Inflammatory macrophage (primary cell): ENCODE data around the gene LGALS7B.
"Not testable (repeated sequence)": the region's sequence is repeated elsewhere in the genome, so short reads cannot be mapped to it uniquely, and the experiment has no call there.

ENCODE experiments used
- DNase-seq, 2 donors: peaks; one replicate each; pipeline ENCODE4 v3.0.0-alpha.2; 2020 to 2022
- total RNA-seq, 18 experiments: gene quantifications; one replicate each; lab custom pipeline; 2026; ENCODE audit warnings: mixed read lengths in 6 of 18, inconsistent platforms in 2 of 18; lab: John Stamatoyannopoulos, UW

LGALS7B gene
- 0 reads per million in 18 experiments for total RNA-seq

- DNase-seq, result no peak
These were observed at the start of gene LGALS7B for GRCh38 chr19:38788478-38789243. LGALS7B (plus strand) TSS chr19:38789200; CDS start chr19:38789227, 27 bp downstream.

DNA sequence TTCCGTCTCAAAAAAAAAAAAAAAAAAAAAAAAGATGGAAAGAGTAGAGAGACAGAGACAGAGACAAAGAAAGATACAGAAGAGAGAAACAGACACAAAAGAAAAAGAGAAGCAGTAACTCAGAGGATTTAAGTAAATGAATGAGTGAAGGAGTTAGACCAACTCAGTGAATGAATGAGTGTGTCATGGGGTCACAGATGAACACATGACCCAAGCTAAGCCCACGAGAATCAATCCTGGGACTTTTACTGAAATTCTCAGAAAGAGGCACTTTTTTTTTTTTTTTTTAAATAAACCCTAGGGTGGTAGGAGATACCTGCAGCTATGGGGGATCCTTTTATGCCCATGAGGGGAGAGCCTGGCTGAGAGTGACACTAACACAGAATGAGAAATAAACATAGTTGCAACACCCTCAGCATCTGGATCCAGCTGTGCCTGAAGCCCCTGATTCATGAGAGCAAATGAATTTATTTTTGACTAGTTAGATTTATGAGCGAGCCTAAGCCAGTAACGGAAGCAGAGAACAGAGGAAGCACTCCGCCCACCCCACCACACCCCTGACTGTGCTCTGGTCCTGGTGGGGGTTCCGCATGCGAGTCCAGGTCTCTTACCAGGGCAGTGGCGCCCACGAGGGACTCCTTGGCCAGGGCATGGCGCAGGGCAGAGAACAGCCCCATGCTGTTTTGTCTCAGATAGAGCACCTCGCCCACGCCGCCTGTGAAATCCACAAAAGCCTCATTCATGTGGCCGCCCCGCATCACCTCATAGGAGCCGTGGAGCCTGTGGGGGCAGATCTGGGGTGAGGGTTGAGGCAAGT, 49.4 kb upstream of the LGALS7B start:
- DNase-seq, result peak in 1 of 2 donors; percentile 2

DNA sequence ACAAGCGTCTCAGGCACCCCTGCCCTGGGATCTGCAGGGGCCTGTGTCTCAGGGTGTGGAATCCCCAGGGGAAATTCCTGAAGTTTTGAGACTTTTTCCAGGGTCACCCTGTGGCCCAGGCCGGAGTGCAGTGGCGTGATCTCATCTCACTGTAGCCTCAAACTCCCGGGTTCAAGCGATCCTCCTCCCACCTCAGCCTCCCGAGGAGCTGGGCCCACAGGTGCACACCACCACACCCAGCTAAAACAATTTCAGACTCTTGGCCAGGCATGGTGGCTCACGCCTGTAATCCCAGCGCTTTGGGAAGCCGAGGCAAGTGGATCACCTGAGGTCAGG, 48.8 kb upstream of the LGALS7B start:
- DNase-seq, result no peak

GRCh38 chr19:38740932-38741331, 48.1 kb upstream of the LGALS7B start:
- no peak for DNase-seq

- DNase-seq, result no peak
These were observed 47.3 kb upstream of the LGALS7B start for GRCh38 chr19:38741670-38742069.

- no peak for DNase-seq
These were observed 46.7 kb upstream of the LGALS7B start for GRCh38 chr19:38742296-38742695.

DNA sequence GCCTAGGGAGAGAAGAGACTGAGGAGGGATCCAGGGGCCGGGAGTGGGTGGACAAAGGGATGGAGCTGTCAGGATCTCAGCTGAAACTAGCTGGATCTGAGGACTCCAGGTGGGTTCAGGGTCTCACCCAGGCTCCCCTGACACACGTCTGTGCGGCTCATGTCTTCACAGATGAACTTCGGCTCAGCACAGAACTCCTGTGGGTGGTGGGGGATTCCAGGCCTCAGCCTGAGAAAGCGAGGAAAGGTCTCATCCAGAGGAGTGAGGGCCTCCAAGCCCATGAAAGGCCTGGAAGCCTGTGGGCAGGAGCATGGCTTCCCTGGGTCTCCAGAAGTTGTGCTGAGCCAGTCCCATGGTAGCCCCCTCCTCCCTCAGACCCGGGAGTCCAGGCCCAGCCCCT, 46.1 kb upstream of the LGALS7B start:
- no peak for DNase-seq

- DNase-seq, result no peak
These were observed 45.4 kb upstream of the LGALS7B start for GRCh38 chr19:38743394-38744297.

GRCh38 chr19:38744298-38744681, 44.7 kb upstream of the LGALS7B start, which contains the start of gene CAPN12:
CAPN12 (minus strand) TSS chr19:38744474; CDS start chr19:38744165, 309 bp downstream.
- no peak for DNase-seq

GRCh38 chr19:38744874-38745273, 44.1 kb upstream of the LGALS7B start:
- no peak for DNase-seq

DNA sequence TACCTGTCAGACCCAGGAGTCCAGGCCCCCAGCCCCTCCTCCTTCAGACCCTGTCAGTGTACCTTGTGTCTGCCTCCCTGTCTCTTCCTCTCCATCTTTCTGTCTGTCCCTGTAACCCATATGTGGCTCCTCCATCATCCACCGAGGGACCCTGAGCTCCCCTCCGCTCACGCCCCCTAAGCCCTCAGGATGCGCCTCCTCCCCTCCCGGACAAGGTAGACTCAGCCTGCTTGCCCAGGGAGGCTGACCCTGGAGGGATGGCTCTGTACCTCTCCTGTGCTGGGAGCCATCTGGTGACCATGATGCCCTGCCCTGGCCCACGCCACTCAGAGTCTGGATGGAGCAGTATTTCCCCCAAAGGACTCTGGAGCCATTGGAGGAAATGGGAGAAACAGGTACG, 43.7 kb upstream of the LGALS7B start:
- DNase-seq, result no peak

GRCh38 chr19:38753783-38754182, 35.2 kb upstream of the LGALS7B start:
- DNase-seq, result not testable (repeated sequence)

DNA sequence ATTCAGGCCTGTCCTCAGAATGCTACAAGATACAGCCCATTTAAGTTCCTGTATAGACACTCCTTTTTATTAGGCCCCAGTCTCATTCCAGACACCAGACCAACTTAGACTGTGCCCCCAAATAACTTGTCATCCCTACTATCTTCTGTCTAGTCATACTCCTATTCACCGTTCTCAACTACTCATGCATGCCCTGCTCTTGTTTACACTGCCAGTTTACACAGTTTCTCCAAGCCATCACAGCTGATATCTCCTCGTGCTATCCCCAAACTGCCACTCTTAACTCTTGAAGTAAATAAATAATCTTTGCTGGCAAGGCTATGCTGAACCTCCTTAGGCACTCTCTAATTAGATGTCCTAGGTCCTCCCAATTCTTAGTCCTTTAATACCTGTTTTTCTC, 34.8 kb upstream of the LGALS7B start:
- DNase-seq, result not testable (repeated sequence)

GRCh38 chr19:38759590-38760003, 29.4 kb upstream of the LGALS7B start:
- peak; percentile 17 to 64 for DNase-seq

DNA sequence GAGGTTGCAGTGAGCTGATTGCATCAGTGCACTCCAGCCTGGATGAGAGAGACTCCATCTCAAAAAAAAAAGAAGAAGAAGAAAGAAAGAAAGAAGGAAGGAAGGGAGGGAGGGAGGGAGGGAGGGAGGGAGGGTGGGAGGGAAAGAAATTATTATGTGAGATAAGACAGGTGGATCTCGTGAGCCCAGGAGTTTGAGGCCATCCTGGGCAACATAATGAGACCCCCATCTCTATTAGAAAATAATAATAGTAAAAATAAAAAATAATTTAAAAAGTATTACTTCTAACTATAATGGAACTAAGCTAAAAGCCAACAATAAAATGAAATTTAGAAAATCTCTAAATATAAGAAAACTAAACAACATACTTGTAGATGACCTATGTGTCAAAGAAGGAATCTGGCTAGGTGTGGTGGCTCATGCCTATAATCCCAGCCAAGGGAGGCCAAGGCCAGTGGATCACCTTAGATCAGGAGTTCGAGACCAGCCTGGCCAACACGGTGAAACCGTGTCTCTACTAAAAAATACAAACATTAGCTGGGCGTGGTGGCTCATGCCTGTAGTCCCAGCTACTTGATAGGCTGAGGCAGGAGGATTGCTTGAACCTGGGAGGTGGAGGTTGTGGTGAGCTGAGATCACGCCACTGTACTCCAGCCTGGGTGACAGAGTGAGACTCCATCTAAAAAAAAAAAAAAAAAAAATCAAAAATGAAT, 28.0 kb upstream of the LGALS7B start:
- not testable (repeated sequence) for DNase-seq

GRCh38 chr19:38761884-38762389, 27.1 kb upstream of the LGALS7B start:
- not testable (repeated sequence) for DNase-seq

DNA sequence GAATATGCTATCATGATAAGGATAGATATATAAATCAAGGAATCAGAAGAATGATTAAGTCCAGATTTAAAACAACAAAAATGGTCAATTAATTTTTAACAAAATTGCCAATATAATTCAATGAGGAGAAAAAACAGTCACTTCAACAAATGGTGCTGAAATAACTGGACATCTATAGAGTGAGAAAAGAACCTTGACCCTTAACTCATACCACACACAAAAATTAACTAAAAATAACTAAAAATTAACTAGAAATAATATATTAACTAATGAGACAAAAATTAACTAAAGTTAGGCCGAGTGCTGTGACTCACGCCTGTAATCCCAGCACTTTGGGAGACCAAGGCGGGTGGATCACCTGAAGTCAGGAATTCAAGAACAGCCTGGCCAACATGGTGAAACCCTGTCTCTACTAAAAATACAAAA, 25.2 kb upstream of the LGALS7B start:
- DNase-seq, result no peak

DNA sequence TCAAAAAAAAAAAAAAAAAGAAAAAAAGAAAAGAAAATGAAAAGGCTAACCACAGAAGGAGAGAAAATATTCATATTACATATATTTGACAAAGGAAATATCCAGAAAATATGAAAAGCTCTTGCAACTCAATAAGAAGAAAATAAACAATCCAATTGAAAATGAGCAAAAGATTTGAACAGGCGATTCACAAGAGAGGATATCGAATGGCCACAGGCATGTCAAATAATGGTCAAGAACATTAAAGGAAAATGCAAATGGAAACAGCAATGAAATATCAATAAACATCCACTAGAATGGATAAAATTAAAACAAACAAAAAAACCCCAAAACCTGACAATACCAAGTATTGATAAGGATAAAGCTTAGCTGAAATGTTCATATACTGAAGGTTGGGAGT, 23.8 kb upstream of the LGALS7B start:
- no peak for DNase-seq

- no peak for DNase-seq
These were observed 22.5 kb upstream of the LGALS7B start for GRCh38 chr19:38766276-38767047.

GRCh38 chr19:38769635-38770211, 19.3 kb upstream of the LGALS7B start:
- DNase-seq, result peak; percentile 91
